Stimulated activated CD8-positive, alpha-beta memory T cell treated with anti-CD3 and anti-CD28 coated beads, Interleukin-7, amount 100 ng/mL, for 1 hour (primary cell): Measurements from ENCODE around the gene ZC2HC1B.

Experiments used
- DNase-seq, 2 donors: peaks; one replicate each; pipeline ENCODE4 v3.0.0-alpha.2; 2020; ENCODE audit warnings: low read depth in 2 of 2

The ZC2HC1B gene

GRCh38 chr6:143961886-143962878 is 97.9 kb downstream of the ZC2HC1B start:
- DNase-seq, result no peak

DNA sequence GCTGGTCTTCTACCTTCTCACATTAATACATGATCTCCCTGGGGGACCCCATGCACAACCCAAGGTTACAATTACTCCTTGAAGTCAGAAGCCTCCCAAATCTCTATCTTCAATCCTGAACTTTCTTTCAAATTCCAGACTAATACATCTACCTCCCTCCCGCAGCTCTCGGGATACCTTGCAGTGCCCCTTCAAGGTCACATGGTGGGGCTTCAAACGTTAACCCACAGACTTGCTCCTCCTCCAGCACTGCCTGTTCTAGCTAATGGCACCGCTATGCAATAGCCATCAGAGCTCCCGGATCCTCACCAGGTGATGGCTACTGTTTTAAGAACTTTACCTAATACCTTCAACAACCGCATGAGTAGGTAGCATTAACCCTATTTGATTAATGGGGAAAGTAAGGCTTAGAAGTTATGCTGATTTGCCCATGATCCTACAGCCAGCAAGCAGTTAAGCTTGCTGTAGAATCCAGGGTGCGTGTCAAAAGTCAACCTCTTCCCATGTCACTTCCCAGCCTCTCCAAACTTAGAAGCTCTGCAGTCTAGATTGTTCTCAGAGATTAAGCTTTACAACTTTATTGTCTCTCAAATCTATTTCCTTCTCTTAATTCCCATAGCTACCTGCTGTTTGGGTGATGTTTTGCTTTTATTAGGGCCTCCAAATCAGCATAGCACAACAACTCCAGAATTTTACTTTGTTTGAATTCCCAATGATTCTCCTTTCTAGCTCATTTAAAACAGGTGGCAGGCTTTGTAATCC is 99.1 kb downstream of the ZC2HC1B start:
- no peak for DNase-seq

- no peak for DNase-seq
Observed at GRCh38 chr6:143964674-143965081, 100.4 kb downstream of the ZC2HC1B start.

- DNase-seq, result no peak
Observed at GRCh38 chr6:143965503-143966171, 101.4 kb downstream of the ZC2HC1B start.

GRCh38 chr6:143966312-143966711 is 102.0 kb downstream of the ZC2HC1B start:
- DNase-seq, result no peak

DNA sequence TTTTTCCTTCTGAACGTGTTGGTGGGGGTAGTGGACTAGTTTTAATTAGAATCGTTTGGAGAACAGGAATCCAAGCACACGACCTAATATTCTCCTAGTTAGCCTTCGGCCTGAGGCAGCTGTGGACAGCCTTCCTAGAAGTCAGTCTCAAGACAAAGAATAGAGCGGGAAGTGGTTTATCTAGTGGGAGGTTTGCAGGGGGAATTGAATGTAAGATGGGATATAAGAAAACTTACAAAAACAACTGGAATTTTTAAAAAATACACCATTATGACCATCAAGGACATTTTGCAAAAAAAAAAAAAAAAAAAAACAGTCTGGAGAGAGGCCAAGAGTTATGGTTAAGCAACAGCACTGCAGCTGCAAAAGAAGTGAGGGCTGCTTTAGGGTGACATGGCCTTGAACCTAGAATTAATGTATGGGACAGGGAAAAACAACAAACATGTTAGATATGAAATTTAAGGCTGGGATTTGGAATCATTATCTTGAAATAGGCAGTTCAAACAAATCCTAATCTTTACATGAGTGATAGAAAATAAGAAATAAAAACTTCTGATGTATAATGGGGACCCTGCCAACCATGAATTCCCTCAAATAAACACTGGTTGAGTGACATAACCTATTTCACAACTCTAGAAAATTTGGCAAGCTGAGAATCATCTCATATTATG is 103.6 kb downstream of the ZC2HC1B start:
- DNase-seq, result no peak

- no peak for DNase-seq
Observed at GRCh38 chr6:143969077-143969476, 104.8 kb downstream of the ZC2HC1B start.

DNA sequence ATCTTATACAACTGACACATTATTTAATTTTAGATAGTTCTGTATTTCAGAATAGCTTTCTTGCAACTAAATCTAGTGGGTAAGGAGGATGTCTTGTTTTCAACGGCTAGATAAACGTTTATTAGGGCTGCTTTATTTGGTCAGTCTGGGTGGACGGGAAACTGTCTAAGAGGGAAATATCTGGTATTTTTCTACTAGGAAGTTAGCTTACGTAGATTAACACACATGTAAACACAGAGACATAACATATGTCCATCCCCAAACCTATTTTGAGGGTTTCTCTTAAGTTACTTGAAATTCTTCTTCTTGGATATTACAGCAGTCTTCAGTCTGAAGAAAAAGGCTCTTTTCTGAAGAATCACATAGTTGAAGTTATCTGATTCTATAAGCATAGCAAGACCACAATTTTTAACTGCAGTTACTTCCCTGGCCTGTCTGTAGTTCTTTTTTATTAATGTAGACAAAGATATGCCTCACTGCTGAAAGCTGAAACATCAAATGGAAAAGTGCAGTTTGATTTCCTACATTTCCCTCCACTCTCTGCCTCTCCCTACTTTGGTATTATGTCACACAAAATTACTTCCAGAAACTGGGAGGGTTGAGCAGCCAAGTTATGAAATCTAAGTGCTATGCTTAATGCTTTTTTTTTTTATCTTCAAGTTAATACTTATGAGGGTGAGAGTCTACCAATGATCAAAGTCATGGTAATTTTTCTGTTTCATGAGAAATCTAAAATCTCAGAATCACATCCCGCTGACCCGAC is 106.4 kb downstream of the ZC2HC1B start:
- DNase-seq, result no peak

- DNase-seq, result no peak
Observed at GRCh38 chr6:143971482-143972205, 107.4 kb downstream of the ZC2HC1B start.

DNA sequence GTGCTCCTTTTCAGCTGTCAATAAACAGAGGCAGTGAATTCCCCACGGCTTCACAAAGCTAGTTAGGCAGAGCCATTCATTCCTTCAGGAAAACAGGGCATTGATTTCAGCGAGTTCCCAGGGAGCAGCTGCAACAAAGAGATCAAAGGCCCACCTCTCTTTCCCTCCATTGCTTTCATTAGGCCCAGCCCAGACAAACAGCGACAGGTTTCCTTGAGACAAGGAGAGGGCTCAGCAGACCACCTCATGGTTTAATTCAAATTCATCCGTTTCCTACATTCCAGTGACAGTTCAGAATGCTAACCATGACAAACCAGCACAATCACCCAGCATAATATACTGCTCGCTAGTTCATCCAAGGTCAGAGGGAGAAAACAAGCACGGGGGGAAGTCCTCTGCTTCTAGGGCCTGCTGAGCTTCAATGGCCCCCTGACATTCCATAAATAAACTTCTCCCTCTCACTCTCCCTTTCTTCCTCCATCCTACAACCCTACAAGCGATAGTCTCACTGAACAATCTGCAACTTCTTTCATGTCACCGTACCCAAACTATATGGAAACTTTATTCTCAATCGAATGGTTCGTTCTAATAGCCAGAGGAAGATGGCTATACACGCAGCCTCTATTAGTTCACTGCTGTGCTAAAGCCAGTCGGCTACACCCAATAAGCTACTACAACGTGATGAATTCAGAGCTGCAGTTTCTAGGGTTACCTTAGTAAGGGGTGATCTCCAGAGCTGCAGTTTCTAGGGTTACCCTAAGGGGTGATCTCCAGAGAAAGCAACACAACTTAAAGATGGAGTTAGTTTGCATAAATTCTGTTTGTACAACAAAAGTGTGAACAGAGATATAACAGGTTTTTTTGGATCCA is 109.1 kb downstream of the ZC2HC1B start:
- DNase-seq, result no peak

DNA sequence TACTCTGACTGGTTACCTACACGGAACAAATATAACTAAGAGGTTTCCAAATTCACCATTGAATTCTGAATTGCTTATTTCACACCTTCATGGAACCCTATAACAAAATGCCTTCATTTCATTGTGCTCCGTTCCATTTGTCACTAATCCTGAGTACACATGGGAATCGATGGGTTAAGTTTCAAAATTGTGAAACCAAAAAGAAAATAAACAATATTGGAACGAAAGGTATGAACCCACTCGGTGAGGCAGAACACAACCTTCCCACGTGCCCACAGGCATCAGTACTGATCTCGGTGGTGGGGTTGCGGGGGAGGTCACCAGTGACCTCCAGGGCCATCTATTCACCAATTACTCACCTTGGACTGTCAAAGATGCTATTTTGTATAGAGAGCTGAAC is 109.8 kb downstream of the ZC2HC1B start:
- no peak for DNase-seq

DNA sequence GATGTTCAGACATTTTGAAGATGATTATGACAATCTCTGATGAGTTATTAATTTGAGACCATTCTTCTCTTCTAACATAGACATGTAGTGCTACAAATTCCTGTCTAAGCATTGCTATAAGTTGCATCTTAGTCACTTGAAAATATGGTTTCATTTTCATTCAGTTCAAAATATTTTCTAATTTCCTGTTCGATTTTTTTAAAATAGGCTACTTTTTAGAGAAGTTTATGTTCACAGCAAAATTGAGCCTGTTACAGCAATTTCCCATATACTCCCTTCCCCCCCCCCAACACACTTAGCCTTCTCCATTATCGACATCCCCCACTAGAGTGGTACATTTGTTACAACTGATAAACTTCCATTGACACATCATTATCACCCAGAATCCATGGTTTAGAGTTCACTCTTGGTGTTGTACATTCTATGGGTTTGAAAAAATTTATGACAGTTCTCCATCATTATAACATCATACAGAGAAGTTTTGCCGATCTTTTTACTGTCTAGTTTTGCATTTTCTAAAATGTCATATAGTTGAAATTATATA is 112.6 kb downstream of the ZC2HC1B start:
- no peak for DNase-seq

GRCh38 chr6:143980921-143981320 is 116.6 kb downstream of the ZC2HC1B start:
- DNase-seq, result no peak

- DNase-seq, result no peak
Observed at GRCh38 chr6:143982968-143983367, 118.7 kb downstream of the ZC2HC1B start.

- no peak for DNase-seq
Observed at GRCh38 chr6:143984666-143985065, 120.4 kb downstream of the ZC2HC1B start.

- no peak for DNase-seq
Observed at GRCh38 chr6:143986463-143987065, 122.3 kb downstream of the ZC2HC1B start.
